Small intestine (tissue), 7 donors: ENCODE data around the gene OSBP2. TPM values are rescaled to one million over a fixed set of nuclear protein-coding genes. Genes with fewer than 3 reads are reported as not detected.

Source experiments
- DNase-seq, 2 donors: peaks; one replicate each; pipeline versions ENCODE4 v3.0.0 to v3.0.0-alpha.2; 2013
- FAIRE-seq: peaks from 2 replicates; lab custom pipeline; 2012; peaks lifted over from hg19 to GRCh38; lab: Jason Lieb, UNC
- H3K27ac ChIP-seq, 3 donors: one replicate each; pipeline ENCODE4 v1.5.1; 2013; ENCODE audit warnings: low read length in 2 of 3, mild to moderate bottlenecking in 2 of 3, control low read depth in 1 of 3, inconsistent platforms in 1 of 3, low read depth in 1 of 3, moderate library complexity in 1 of 3
- H3K27me3 ChIP-seq, 3 donors: one replicate each; pipeline ENCODE4 v1.6.1; 2013; ENCODE audit warnings: low read length in 3 of 3, inconsistent platforms in 1 of 3; ENCODE audit not compliant: control insufficient read depth in 3 of 3, insufficient read depth in 3 of 3
- H3K36me3 ChIP-seq, 3 donors: one replicate each; pipeline ENCODE4 v1.6.1; 2013; ENCODE audit warnings: low read length in 3 of 3, inconsistent platforms in 1 of 3, low read depth in 1 of 3, mild to moderate bottlenecking in 1 of 3, moderate library complexity in 1 of 3; ENCODE audit not compliant: control insufficient read depth in 3 of 3, insufficient read depth in 2 of 3
- H3K4me1 ChIP-seq, 3 donors: one replicate each; pipeline ENCODE4 v1.6.1; 2013; ENCODE audit warnings: low read length in 2 of 3, inconsistent platforms in 1 of 3, low read depth in 1 of 3, mild to moderate bottlenecking in 1 of 3, moderate library complexity in 1 of 3; ENCODE audit not compliant: control insufficient read depth in 3 of 3, insufficient read depth in 2 of 3
- H3K4me3 ChIP-seq, 3 donors: one replicate each; pipeline ENCODE4 v1.5.1; 2013; ENCODE audit warnings: low read length in 3 of 3, control low read depth in 1 of 3, inconsistent platforms in 1 of 3, low read depth in 1 of 3, mild to moderate bottlenecking in 1 of 3, moderate library complexity in 1 of 3
- H3K9me3 ChIP-seq, 2 donors: one replicate each; pipeline ENCODE4 v1.6.1; 2013; ENCODE audit warnings: low read depth in 1 of 2, low read length in 1 of 2; ENCODE audit not compliant: control insufficient read depth in 2 of 2, insufficient read depth in 1 of 2
- whole genome bisulfite sequencing, 3 donors: extraction: QIAGEN DNeasy Blood & Tissue Kit; methylation state at CpG; one replicate each; pipeline ENCODE4 v1.1.7; 2013; 5-methylcytosine and 5-hydroxymethylcytosine counted together
- polyA plus RNA-seq, 4 donors: library from polyadenylated mRNA; stranded (reverse) in 3 of 4; unstranded in 1 of 4; fragments of 200-250 nt in 3 of 4; fragments of 120-200 nt in 1 of 4; gene quantifications; one replicate each; pipeline versions ENCODE4 v1.2.1 to v1.2.3, GENCODE V29; 2013
- donor health status: healthy with polysubstance abuse.
- donor health status: control.
- donor health status: control.
- donor health status: Bipolar disorder and iron deficiency.
- donor health status: healthy.

OSBP2 gene
- polyA plus RNA-seq, 4 donors, result 1.3 to 99.3 (median 1.8) TPM

GRCh38 chr22:30923168-30923900, 228.7 kb downstream of the OSBP2 start:
- no peak for FAIRE-seq
- Histone ChIP-seq H3K9me3 (no peaks in the 10 kb centered on the region), H3K4me3 (no peak overlapping the region), H3K27me3 (no peaks in the 10 kb centered on the region), H3K4me1 (peaks cover 0 to 5% (median 0%) of the 10 kb centered on the region in 3 donors), H3K36me3 (peaks cover 0 to 46% (median 7%) of the 10 kb centered on the region in 3 donors), H3K27ac (no peak overlapping the region)
- WGBS, 3 donors, result 91 to 93% (median 91%) methylated on average over 9 of the region's 9 CpGs
- DNase-seq, result no peak

- H3K4me1 ChIP-seq, result peaks cover 0 to 5% (median 0%) of the 10 kb centered on the region in 3 donors
- FAIRE-seq, result no peak
- DNase-seq, result no peak
- 92 to 95% (median 94%) methylated on average over 5 of the region's 5 CpGs for WGBS, 3 donors
- no peaks in the 10 kb centered on the region for H3K27me3 ChIP-seq
- no peak overlapping the region for H3K27ac ChIP-seq
- H3K9me3 ChIP-seq, result no peaks in the 10 kb centered on the region
- H3K4me3 ChIP-seq, result no peak overlapping the region
- peaks cover 0 to 55% (median 8%) of the 10 kb centered on the region in 3 donors for H3K36me3 ChIP-seq
Observed at GRCh38 chr22:30925667-30926066, 231.0 kb downstream of the OSBP2 start.

GRCh38 chr22:30926706-30927105, 232.0 kb downstream of the OSBP2 start:
- no peak for DNase-seq
- H3K4me3 ChIP-seq, result no peak overlapping the region
- no peak for FAIRE-seq
- H3K27ac ChIP-seq, result no peak overlapping the region
- no peaks in the 10 kb centered on the region for H3K27me3 ChIP-seq
- no peaks in the 10 kb centered on the region for H3K9me3 ChIP-seq
- H3K4me1 ChIP-seq, result peaks cover 0 to 5% (median 0%) of the 10 kb centered on the region in 3 donors
- 87 to 95% (median 90%) methylated on average over 4 of the region's 4 CpGs for WGBS, 3 donors
- peaks cover 4 to 65% (median 15%) of the 10 kb centered on the region in 3 donors for H3K36me3 ChIP-seq

- 95 to 96% (median 96%) methylated on average over 10 of the region's 10 CpGs for whole genome bisulfite sequencing, 3 donors
- H3K27me3 ChIP-seq, result no peaks in the 10 kb centered on the region
- H3K27ac ChIP-seq, result no peak overlapping the region
- H3K9me3 ChIP-seq, result no peaks in the 10 kb centered on the region
- FAIRE-seq (no peak), DNase-seq (no peak)
- peaks cover 4 to 76% (median 23%) of the 10 kb centered on the region in 3 donors for H3K36me3 ChIP-seq
- H3K4me1 ChIP-seq, result no peaks in the 10 kb centered on the region
- H3K4me3 ChIP-seq, result no peak overlapping the region
Observed at GRCh38 chr22:30927806-30928205, 233.1 kb downstream of the OSBP2 start.

- WGBS, 3 donors, result 96 to 99% (median 97%) methylated on average over 6 of the region's 6 CpGs
- Histone ChIP-seq H3K4me1 (no peaks in the 10 kb centered on the region), H3K27me3 (no peaks in the 10 kb centered on the region), H3K4me3 (no peak overlapping the region), H3K9me3 (no peaks in the 10 kb centered on the region), H3K36me3 (peaks cover 4 to 78% (median 29%) of the 10 kb centered on the region in 3 donors), H3K27ac (no peak overlapping the region)
- DNase-seq (no peak), FAIRE-seq (no peak)
Observed at GRCh38 chr22:30928401-30928800, 233.7 kb downstream of the OSBP2 start.

GRCh38 chr22:30930228-30930627, 235.6 kb downstream of the OSBP2 start:
- Histone ChIP-seq H3K27me3 (no peaks in the 10 kb centered on the region), H3K9me3 (no peaks in the 10 kb centered on the region), H3K27ac (no peak overlapping the region), H3K4me1 (no peaks in the 10 kb centered on the region), H3K36me3 (peaks cover 9 to 84% (median 42%) of the 10 kb centered on the region in 3 donors), H3K4me3 (no peak overlapping the region)
- DNase-seq (no peak), FAIRE-seq (no peak)
- WGBS, 3 donors, result 94 to 98% (median 96%) methylated on average over 3 of the region's 3 CpGs

- no peaks in the 10 kb centered on the region for H3K4me1 ChIP-seq
- no peak overlapping the region for H3K27ac ChIP-seq
- no peak for FAIRE-seq
- H3K9me3 ChIP-seq, result no peaks in the 10 kb centered on the region
- no peak overlapping the region for H3K4me3 ChIP-seq
- WGBS, 3 donors, result 95 to 97% (median 95%) methylated on average over 4 of the region's 4 CpGs
- peaks cover 10 to 77% (median 42%) of the 10 kb centered on the region in 3 donors for H3K36me3 ChIP-seq
- DNase-seq, result no peak
- H3K27me3 ChIP-seq, result no peaks in the 10 kb centered on the region
Observed at GRCh38 chr22:30931541-30932300, 237.0 kb downstream of the OSBP2 start.

- FAIRE-seq (no peak), DNase-seq (no peak)
- Histone ChIP-seq H3K9me3 (no peaks in the 10 kb centered on the region), H3K27ac (no peak overlapping the region), H3K36me3 (peaks cover 20 to 77% (median 44%) of the 10 kb centered on the region in 3 donors), H3K4me1 (no peaks in the 10 kb centered on the region), H3K27me3 (no peaks in the 10 kb centered on the region), H3K4me3 (no peak overlapping the region)
- WGBS, 3 donors, result 96 to 98% (median 96%) methylated on average over 16 of the region's 16 CpGs
Observed at GRCh38 chr22:30932661-30933060, 238.0 kb downstream of the OSBP2 start.
